A549 (cell line): Measurements from ENCODE around the gene TTC21B. TPM values are rescaled to one million over a fixed set of nuclear protein-coding genes. Genes with fewer than 3 reads are reported as not detected.

ENCODE experiments used
- ATAC-seq, 2 experiments: fragments of 200-7000 bp in 1 of 2; fragments of >200 bp in 1 of 2; cut with Nextera tagmentation in 1 of 2; cut with Tn5 transposase in 1 of 2; 3 replicates each; pipeline versions ENCODE4 v1.8.0 to v1.9.1; 2018 to 2020; ENCODE audit warnings: mild to moderate bottlenecking in 1 of 2, moderate library complexity in 1 of 2
- CTCF ChIA-PET: fragments of 300-600 bp; sonication (Branson Sonifier 250); formaldehyde crosslinking; extraction: SDS; loops from one replicate; lab custom pipeline; 2021; ENCODE audit warnings: antibody characterized with exemption, inconsistent platforms; lab: Yijun Ruan, JAX
- POLR2A ChIA-PET: fragments of 350-600 bp; formaldehyde crosslinking; extraction: SDS; loops from one replicate; lab custom pipeline; 2021; ENCODE audit warnings: antibody characterized with exemption, inconsistent platforms; lab: Yijun Ruan, JAX
- DNase-seq, 2 experiments: peaks; one replicate each; pipeline versions ENCODE4 v3.0.0 to v3.0.0-alpha.2; 2011 to 2016; ENCODE audit warnings: low read depth in 1 of 2, low spot score in 1 of 2
- FAIRE-seq: peaks from 2 replicates; lab custom pipeline; 2011; peaks lifted over from hg19 to GRCh38; lab: Jason Lieb, UNC
- H3K27ac ChIP-seq, 2 experiments: fragments of >200 bp; sonication (Bioruptor Twin); formaldehyde crosslinking; 3 replicates each; pipeline ENCODE4 v1.5.1; 2016 to 2017
- H3K4me1 ChIP-seq: fragments of >200 bp; sonication (Bioruptor Twin); formaldehyde crosslinking; 3 replicates; pipeline ENCODE4 v1.6.1; 2016
- H3K4me2 ChIP-seq: fragments of >200 bp; sonication (Bioruptor Twin); formaldehyde crosslinking; 3 replicates; pipeline ENCODE4 v1.6.1; 2016
- H3K4me3 ChIP-seq: fragments of >200 bp; sonication (Bioruptor Twin); formaldehyde crosslinking; 3 replicates; pipeline ENCODE4 v1.5.1; 2016
- H3K9me3 ChIP-seq: fragments of >200 bp; sonication (Bioruptor Twin); formaldehyde crosslinking; 3 replicates; pipeline ENCODE4 v1.6.1; 2016
- EHF ChIP-seq: fragments of 250-450 bp; sonication (Bioruptor Pico); IDR thresholded peaks from 2 replicates; pipeline ENCODE4 v1.5.0; 2020; ENCODE audit warnings: mild to moderate bottlenecking
- EP300 ChIP-seq, 2 experiments: fragments of >200 bp; sonication (Bioruptor Twin); formaldehyde crosslinking; IDR thresholded peaks; 2 replicates in 1 of 2; 3 replicates in 1 of 2; pipeline ENCODE4 v1.6.1; 2016 to 2017
- FOSL2 ChIP-seq, 2 experiments: fragments of 450-650 bp in 1 of 2; fragments of >200 bp in 1 of 2; sonication (Bioruptor Twin) in 1 of 2; formaldehyde crosslinking; IDR thresholded peaks; 2 replicates each; pipeline versions ENCODE4 v1.5.0 to v1.6.1; 2016 to 2020; ENCODE audit warnings: mild to moderate bottlenecking in 1 of 2, moderate library complexity in 1 of 2
- HOXB13 ChIP-seq: fragments of 250-450 bp; sonication (Bioruptor Pico); IDR thresholded peaks from 2 replicates; pipeline ENCODE4 v1.5.0; 2020; ENCODE audit warnings: low read depth, mild to moderate bottlenecking, moderate library complexity
- KDM1A ChIP-seq: fragments of 200-600 bp; sonication (generic); IDR thresholded peaks from 2 replicates; pipeline ENCODE4 v1.6.1; 2016; ENCODE audit warnings: low read depth, mild to moderate bottlenecking
- MAFK ChIP-seq: fragments of 450-650 bp; IDR thresholded peaks from 2 replicates; pipeline ENCODE4 v1.6.1; 2014; ENCODE audit not compliant: partially characterized antibody
- MAZ ChIP-seq: fragments of 150-350 bp; IDR thresholded peaks from 2 replicates; pipeline ENCODE4 v1.6.1; 2014; ENCODE audit warnings: antibody characterized with exemption, low read depth, low read length, borderline replicate concordance
- NFE2L2 ChIP-seq: fragments of 150-350 bp; conservative IDR thresholded peaks from 2 replicates; pipeline ENCODE4 v1.6.1; 2014; ENCODE audit warnings: low read length
- NPAS2 ChIP-seq: fragments of 250-450 bp; sonication (Bioruptor Pico); IDR thresholded peaks from 2 replicates; pipeline ENCODE4 v1.8.0; 2022; ENCODE audit warnings: mild to moderate bottlenecking, moderate library complexity, borderline replicate concordance
- PHF8 ChIP-seq: fragments of 200-600 bp; sonication (generic); IDR thresholded peaks from 2 replicates; pipeline ENCODE4 v1.6.1; 2016; ENCODE audit warnings: low read depth, mild to moderate bottlenecking, antibody characterized with exemption, moderate library complexity, borderline replicate concordance
- POLR2A ChIP-seq: IDR thresholded peaks from 2 replicates; pipeline ENCODE4 v1.6.1; 2012; ENCODE audit warnings: mild to moderate bottlenecking, low read length
- RAD21 ChIP-seq, 2 experiments: fragments of >200 bp in 1 of 2; sonication (Bioruptor Twin) in 1 of 2; formaldehyde crosslinking in 1 of 2; IDR thresholded peaks in 1 of 2; conservative IDR thresholded peaks in 1 of 2; 2 replicates in 1 of 2; 3 replicates in 1 of 2; pipeline ENCODE4 v1.6.1; 2012 to 2018; ENCODE audit warnings: inconsistent platforms in 1 of 2
- RARB ChIP-seq: fragments of 250-450 bp; sonication (Bioruptor Pico); IDR thresholded peaks from 2 replicates; pipeline ENCODE4 v1.8.0; 2021; ENCODE audit warnings: mild to moderate bottlenecking, moderate library complexity
- ZC3H11A ChIP-seq: fragments of 450-650 bp; IDR thresholded peaks from 2 replicates; pipeline ENCODE4 v1.6.1; 2014; ENCODE audit warnings: antibody characterized with exemption, mild to moderate bottlenecking
- ZSCAN20 ChIP-seq: fragments of 250-450 bp; sonication (Bioruptor Pico); IDR thresholded peaks from 2 replicates; pipeline ENCODE4 v1.8.0; 2022; ENCODE audit warnings: mild to moderate bottlenecking, moderate library complexity
- WGBS: methylation state at CpG from one replicate; pipeline ENCODE4 v1.1.6; 2017; ENCODE audit errors: missing lambda C conversion rate; 5-methylcytosine and 5-hydroxymethylcytosine counted together
- polyA plus RNA-seq, 4 experiments: library from polyadenylated mRNA; depleted of rRNA in 3 of 4; stranded (reverse); fragments of >200 nt; fragmentation: RNase III in 1 of 4; extraction: RNeasy Plus Mini Kit Qiagen cat#74134 plus additional on column Dnase treatment in 1 of 4; gene quantifications; 2 replicates in 3 of 4; 3 replicates in 1 of 4; pipeline ENCODE4 v1.2.3, GENCODE V29; 2011 to 2017
- TF ChIP-seq, protein P1 (sequence below): fragments of 250-450 bp; sonication (Bioruptor Pico); IDR thresholded peaks from 2 replicates; pipeline ENCODE4 v1.5.0; 2021; ENCODE audit warnings: mild to moderate bottlenecking, moderate library complexity, borderline replicate concordance
- TF ChIP-seq, protein P2 (sequence below): fragments of 450-650 bp; IDR thresholded peaks from 2 replicates; pipeline ENCODE4 v1.6.1; 2014; ENCODE audit warnings: antibody characterized with exemption
- TF ChIP-seq, protein P3 (sequence below): IDR thresholded peaks from 2 replicates; pipeline ENCODE4 v1.6.1; 2012; ENCODE audit warnings: low read depth, borderline replicate concordance
- TF ChIP-seq, protein P4 (sequence below): IDR thresholded peaks from 2 replicates; pipeline ENCODE4 v1.6.1; 2012

The TTC21B gene
- polyA plus RNA-seq, 2 of the 4 experiments (the other 2 are of a cell fraction) = 6.2 to 17.5 TPM

DNA sequence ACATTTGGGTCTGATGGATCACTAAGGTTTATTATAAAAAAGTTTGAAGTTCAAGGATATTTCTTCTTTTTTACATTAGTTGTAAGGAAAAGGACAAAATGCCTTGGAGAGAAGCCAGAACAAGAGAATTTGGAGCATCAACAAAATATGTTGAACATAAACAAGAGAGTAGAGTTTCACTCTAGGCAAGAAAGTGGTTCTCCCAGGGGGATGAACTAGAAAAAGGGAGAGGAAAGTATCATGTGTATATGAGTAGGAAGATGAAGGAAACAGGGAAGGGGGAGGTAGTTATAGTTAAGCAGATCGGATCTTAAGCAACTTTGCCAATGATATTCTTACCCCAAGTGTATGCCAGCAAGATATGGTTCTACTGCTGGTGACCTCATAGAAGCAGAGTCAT, 95.7 kb downstream of the TTC21B start:
- Histone ChIP-seq H3K4me1 (no peaks in the 10 kb centered on the region), H3K9me3 (peaks cover 3% of the 10 kb centered on the region; the same call in 1 of the 3 replicates), H3K4me3 (no peak overlapping the region), H3K4me2 (no peak overlapping the region), H3K27ac (no peak overlapping the region)
- TF ChIP-seq RAD21 (conservative IDR thresholded peaks at IDR 0.05 in 1 of 2, IDR thresholded peaks at IDR 0.05 in 1 of 2) = no peak
- TF ChIP-seq POLR2A = no peak
- no peak for TF ChIP-seq ZSCAN20
- no peak for TF ChIP-seq EP300 (IDR thresholded peaks at IDR 0.05)
- no peak for TF ChIP-seq RARB
- no peak for TF ChIP-seq FOSL2 (IDR thresholded peaks at IDR 0.05)
- no peak for TF ChIP-seq FOSL2 (CRISPR knock-in tag; IDR thresholded peaks at IDR 0.05)
- no peak for TF ChIP-seq NFE2L2
- TF ChIP-seq, protein P1, sequence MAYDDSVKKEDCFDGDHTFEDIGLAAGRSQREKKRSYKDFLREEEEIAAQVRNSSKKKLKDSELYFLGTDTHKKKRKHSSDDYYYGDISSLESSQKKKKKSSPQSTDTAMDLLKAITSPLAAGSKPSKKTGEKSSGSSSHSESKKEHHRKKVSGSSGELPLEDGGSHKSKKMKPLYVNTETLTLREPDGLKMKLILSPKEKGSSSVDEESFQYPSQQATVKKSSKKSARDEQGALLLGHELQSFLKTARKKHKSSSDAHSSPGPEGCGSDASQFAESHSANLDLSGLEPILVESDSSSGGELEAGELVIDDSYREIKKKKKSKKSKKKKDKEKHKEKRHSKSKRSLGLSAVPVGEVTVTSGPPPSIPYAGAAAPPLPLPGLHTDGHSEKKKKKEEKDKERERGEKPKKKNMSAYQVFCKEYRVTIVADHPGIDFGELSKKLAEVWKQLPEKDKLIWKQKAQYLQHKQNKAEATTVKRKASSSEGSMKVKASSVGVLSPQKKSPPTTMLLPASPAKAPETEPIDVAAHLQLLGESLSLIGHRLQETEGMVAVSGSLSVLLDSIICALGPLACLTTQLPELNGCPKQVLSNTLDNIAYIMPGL (CRISPR knock-in tag) = no peak
- TF ChIP-seq PHF8 = no peak
- TF ChIP-seq, protein P2, sequence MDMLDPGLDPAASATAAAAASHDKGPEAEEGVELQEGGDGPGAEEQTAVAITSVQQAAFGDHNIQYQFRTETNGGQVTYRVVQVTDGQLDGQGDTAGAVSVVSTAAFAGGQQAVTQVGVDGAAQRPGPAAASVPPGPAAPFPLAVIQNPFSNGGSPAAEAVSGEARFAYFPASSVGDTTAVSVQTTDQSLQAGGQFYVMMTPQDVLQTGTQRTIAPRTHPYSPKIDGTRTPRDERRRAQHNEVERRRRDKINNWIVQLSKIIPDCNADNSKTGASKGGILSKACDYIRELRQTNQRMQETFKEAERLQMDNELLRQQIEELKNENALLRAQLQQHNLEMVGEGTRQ = no peak
- no peak for TF ChIP-seq NPAS2 (CRISPR knock-in tag)
- TF ChIP-seq EHF (CRISPR knock-in tag) = no peak
- TF ChIP-seq ZC3H11A = no peak
- no peak for TF ChIP-seq HOXB13 (CRISPR knock-in tag)
- TF ChIP-seq, protein P3, sequence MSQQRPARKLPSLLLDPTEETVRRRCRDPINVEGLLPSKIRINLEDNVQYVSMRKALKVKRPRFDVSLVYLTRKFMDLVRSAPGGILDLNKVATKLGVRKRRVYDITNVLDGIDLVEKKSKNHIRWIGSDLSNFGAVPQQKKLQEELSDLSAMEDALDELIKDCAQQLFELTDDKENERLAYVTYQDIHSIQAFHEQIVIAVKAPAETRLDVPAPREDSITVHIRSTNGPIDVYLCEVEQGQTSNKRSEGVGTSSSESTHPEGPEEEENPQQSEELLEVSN = no peak
- ChIA-PET POLR2A (no interaction called here), CTCF (no interaction called here)
- WGBS = 74% methylated on average over 1 of the region's 1 CpG
- no peak for ATAC-seq
- no peak for DNase-seq
- no peak for FAIRE-seq

DNA sequence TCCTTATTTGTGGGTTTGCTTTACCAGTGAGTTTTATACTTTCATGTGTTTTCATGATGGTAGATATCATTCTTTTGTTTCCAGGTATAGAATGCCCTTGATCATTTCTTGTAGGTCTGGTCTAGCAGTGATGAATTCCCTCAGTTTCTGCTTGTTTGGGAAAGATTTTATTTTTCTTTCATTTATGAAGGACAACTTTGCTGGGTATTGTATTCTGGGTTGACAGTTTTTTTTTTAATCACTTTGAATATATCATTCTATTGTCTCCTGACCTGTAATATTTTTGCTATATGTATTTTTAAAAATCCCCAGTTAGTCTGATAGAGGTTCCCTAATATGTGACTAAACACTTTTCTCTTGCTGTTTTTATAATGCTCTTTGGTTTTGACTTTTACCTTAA, 101.2 kb downstream of the TTC21B start:
- Histone ChIP-seq H3K27ac (no peak overlapping the region), H3K4me1 (no peaks in the 10 kb centered on the region), H3K4me3 (no peak overlapping the region), H3K9me3 (peaks cover 3% of the 10 kb centered on the region; the same call in 1 of the 3 replicates), H3K4me2 (no peak overlapping the region)
- ChIA-PET CTCF (no interaction called here), POLR2A (no interaction called here)
- no peak for FAIRE-seq
- TF ChIP-seq MAZ = no peak
- ATAC-seq = no peak
- no peak for DNase-seq

DNA sequence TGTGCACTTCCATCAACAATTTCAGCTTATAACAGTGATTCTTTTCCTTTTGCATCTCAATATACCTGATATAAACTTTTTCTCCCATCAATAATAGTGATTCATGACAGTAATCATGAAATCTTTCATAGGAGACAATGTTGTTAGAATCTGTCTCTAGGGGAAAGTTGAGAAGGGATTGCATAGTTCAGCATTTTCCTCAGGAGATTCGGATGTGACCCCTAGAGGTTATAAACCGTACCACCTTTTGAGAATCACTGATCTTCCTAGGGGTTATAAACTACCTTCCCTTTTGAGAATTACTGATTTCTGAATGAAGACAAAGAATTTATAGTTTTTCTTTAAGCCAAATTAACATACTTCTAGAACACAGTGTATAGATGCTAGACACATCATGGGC, 106.6 kb downstream of the TTC21B start:
- no peak for FAIRE-seq

More for the DNA sequence above, 106.6 kb downstream of the TTC21B start:
- Histone ChIP-seq H3K9me3 (no peaks in the 10 kb centered on the region), H3K4me3 (no peak overlapping the region), H3K4me1 (no peaks in the 10 kb centered on the region), H3K4me2 (no peak overlapping the region), H3K27ac (no peak overlapping the region)
- 13% methylated on average over 2 of the region's 2 CpGs for WGBS
- peak; percentile 56 to 60; a peak in 2 of 6 replicates for ATAC-seq
- ChIA-PET POLR2A (no interaction called here), CTCF (interaction anchor here (0.6 to 0.7 kb wide), 3 partner anchors 31 to 643 kb away, joined by 3 to 4 read pairs (median 3); no protein-coding TSS in a partner anchor)
- DNase-seq = peak in 1 of 2 experiments; percentile 10
- TF ChIP-seq RAD21 (conservative IDR thresholded peaks at IDR 0.05 in 1 of 2, IDR thresholded peaks at IDR 0.05 in 1 of 2) = 0 out of 5 replicates have a peak, but pooled peaks of 1 of the 2 experiments have one; percentile 6
- no peak for TF ChIP-seq KDM1A
- TF ChIP-seq MAFK = peak; percentile 56
- TF ChIP-seq, protein P4, sequence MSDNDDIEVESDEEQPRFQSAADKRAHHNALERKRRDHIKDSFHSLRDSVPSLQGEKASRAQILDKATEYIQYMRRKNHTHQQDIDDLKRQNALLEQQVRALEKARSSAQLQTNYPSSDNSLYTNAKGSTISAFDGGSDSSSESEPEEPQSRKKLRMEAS = no peak
